GM12892 (cell line): ENCODE results near the gene CCSER2.

ENCODE experiments used
- POLR2A ChIP-seq: IDR thresholded peaks from 2 replicates; pipeline ENCODE4 v1.6.1; 2011; ENCODE audit warnings: low read depth, low read length, control low read depth
- POLR2AphosphoS5 ChIP-seq: IDR thresholded peaks from 2 replicates; pipeline ENCODE4 v1.6.1; 2011; ENCODE audit warnings: low read depth, low read length, control low read depth

GRCh38 chr10:84290235-84290634 lies 38.2 kb upstream of the CCSER2 start:
- no peak for TF ChIP-seq POLR2AphosphoS5
- TF ChIP-seq POLR2A: no peak
